ENCODE results near the gene DIS3L. TPM values are rescaled to one million over a fixed set of nuclear protein-coding genes. Genes with fewer than 3 reads are reported as not detected.
A peak's percentile ranks its signal among the peaks of the same experiment; 100 is the strongest.

DIS3L gene
- total and polyA plus RNA-seq, 2 of the 4 experiments (the other 2 are of a cell fraction): 5.1 to 14.5 TPM

- no peaks in the 10 kb centered on the region for H3K36me3 ChIP-seq (ENCODE audit: control insufficient read depth, insufficient read depth, low read length)
- no peak for DNase-seq
- no peak overlapping the region for H3K56ac ChIP-seq (ENCODE audit: extremely low read depth, insufficient read depth, low read length)
- WGBS, 2 experiments (ENCODE audit: extremely low coverage in 2 of 2, insufficient read length in 1 of 2): 8% methylated on average over 5 of the region's 72 CpGs; no CpG with 5 or more reads in 1 of the 2 experiments
- peak; percentile 84 for ATAC-seq (ENCODE audit: low read depth)
- no peak overlapping the region for H2BK15ac ChIP-seq (ENCODE audit: low read depth, low read length)
- no peak overlapping the region for H2BK120ac ChIP-seq (ENCODE audit: low read depth, low read length)
- no peak overlapping the region for H3K9ac ChIP-seq (ENCODE audit: low read depth, low read length)
- no peak overlapping the region for H4K8ac ChIP-seq (ENCODE audit: low read depth in 2 of 2, low read length in 2 of 2)
- H4K20me1 ChIP-seq (ENCODE audit: insufficient read depth, low read length): no peaks in the 10 kb centered on the region
- H3K4me3 ChIP-seq (ENCODE audit: insufficient read depth, low read depth, low read length): peak overlapping the region; percentile 43
- peaks cover 6% of the 10 kb centered on the region; the same call in 1 of the 2 replicates for H3K4me1 ChIP-seq (ENCODE audit: control insufficient read depth, insufficient read depth, low read length)
- ChIA-PET POLR2A (ENCODE audit: unreplicated experiment) (no interaction called here), CTCF (no interaction called here)
- H3K9me1 ChIP-seq (ENCODE audit: insufficient read depth, low read length): no peaks in the 10 kb centered on the region
- in situ Hi-C loops (cut with MboI; ENCODE audit: low sequenced_read_pairs): no loop called here
- H3K27me3 ChIP-seq (ENCODE audit: control insufficient read depth, insufficient read depth, low read length): peaks cover 85% of the 10 kb centered on the region
- no peaks in the 10 kb centered on the region for H3K9me3 ChIP-seq (ENCODE audit: control insufficient read depth, insufficient read depth, low read length)
- H3K18ac ChIP-seq (ENCODE audit: low read depth, low read length): no peak overlapping the region
- H3K23ac ChIP-seq (ENCODE audit: low read depth, low read length): no peak overlapping the region
- dilution Hi-C loops (cut with HindIII; ENCODE audit: low sequenced_read_pairs, unreplicated experiment): no loop called here
- no peak overlapping the region for H2BK5ac ChIP-seq (ENCODE audit: low read depth, low read length, poor library complexity, severe bottlenecking)
- TF ChIP-seq POLR2A (IDR thresholded peaks at IDR 0.05; ENCODE audit: low read depth, low read length) (no peak), SMC3 (IDR thresholded peaks at IDR 0.05; ENCODE audit: low read depth, low read length) (peak; percentile 53; the same call in 1 of the 2 replicates), CHD1 (IDR thresholded peaks at IDR 0.05; ENCODE audit: low read depth, low read length) (no peak), BHLHE40 (IDR thresholded peaks at IDR 0.05; ENCODE audit: low read depth, low read length) (no peak), MXI1 (IDR thresholded peaks at IDR 0.05; ENCODE audit: borderline replicate concordance, low read depth, low read length) (no peak), CEBPB (IDR thresholded peaks at IDR 0.05; ENCODE audit: low read depth, low read length) (no peak), RCOR1 (IDR thresholded peaks at IDR 0.05; ENCODE audit: insufficient replicate concordance, low read length) (no peak), RFX5 (IDR thresholded peaks at IDR 0.05; ENCODE audit: low read depth, low read length) (no peak), CTCF (conservative IDR thresholded peaks at IDR 0.05; ENCODE audit: low read depth, low read length) (peak; percentile 60), MAFK (IDR thresholded peaks at IDR 0.05; ENCODE audit: low read depth, low read length) (no peak), RAD21 (IDR thresholded peaks at IDR 0.05; ENCODE audit: low read length) (peak; percentile 40), MAZ (IDR thresholded peaks at IDR 0.05; ENCODE audit: borderline replicate concordance, low read depth, low read length) (no peak)
- BruUV-seq (replicated peaks): no TSS peak
- no peak overlapping the region for H4K5ac ChIP-seq (ENCODE audit: low read depth, low read length)
- H3K4me2 ChIP-seq (ENCODE audit: low read depth, low read length): peak overlapping the region; percentile 98
- intact Hi-C loops (cut with micrococcal nuclease): loop anchor here (5.0 kb wide), 1 partner anchor 245 kb away; the partner anchor contains the start of gene SNAPC5
- H3K79me1 ChIP-seq (ENCODE audit: low read depth in 1 of 2, low read length in 2 of 2): no peaks in the 10 kb centered on the region
- H3K14ac ChIP-seq (replicated peaks; ENCODE audit: low read depth, low read length): no peak overlapping the region
- peak overlapping the region; percentile 82 for H2AFZ ChIP-seq (replicated peaks; ENCODE audit: low read length, poor library complexity)
- H3K27ac ChIP-seq (ENCODE audit: insufficient read depth, low read length): no peak overlapping the region
- no peak overlapping the region for H2BK20ac ChIP-seq (ENCODE audit: low read depth, low read length)
- H2AK9ac ChIP-seq (replicated peaks; ENCODE audit: low read depth, low read length, poor library complexity): no peak overlapping the region
- H4K91ac ChIP-seq (ENCODE audit: insufficient read depth, low read depth, low read length): no peak overlapping the region
- no peak overlapping the region for H2AK5ac ChIP-seq (ENCODE audit: low read depth, low read length)
- H3K4ac ChIP-seq (ENCODE audit: low read depth, low read length): no peak overlapping the region
These were observed 41.3 kb upstream of the DIS3L start for GRCh38 chr15:66251790-66252684.

Measured in IMR-90 (cell line).